RPMI8226 (cell line): ENCODE results near the gene APBA1.
"Not testable (repeated sequence)": the region's sequence is repeated elsewhere in the genome, so short reads cannot be mapped to it uniquely, and the experiment has no call there.

Experiments used
- DNase-seq: peaks from one replicate; pipeline ENCODE4 v3.0.0-alpha.2; 2015

APBA1 gene

GRCh38 chr9:69470186-69470977, 201.8 kb downstream of the APBA1 start:
- DNase-seq: no peak

GRCh38 chr9:69469136-69469535, 203.0 kb downstream of the APBA1 start:
- no peak for DNase-seq

DNA sequence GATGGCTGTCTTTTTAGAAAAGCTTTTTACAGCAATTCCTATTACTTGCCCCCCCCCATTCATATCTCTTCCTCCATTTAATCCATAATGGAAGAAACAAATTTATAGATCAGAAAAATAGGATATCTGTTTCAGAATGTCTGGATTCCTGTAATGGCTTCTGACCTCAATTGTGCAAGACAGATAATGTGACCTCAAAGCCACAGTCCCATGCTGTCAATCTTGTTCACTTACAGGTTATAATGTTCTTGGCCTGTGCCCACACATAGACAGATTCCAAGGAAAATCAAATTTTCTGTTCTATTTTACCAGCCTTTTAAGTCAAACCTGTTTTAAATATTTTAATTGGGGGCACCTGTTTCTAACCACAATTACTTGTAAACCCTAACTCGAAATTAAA, 203.8 kb downstream of the APBA1 start:
- no peak for DNase-seq

- no peak for DNase-seq
Observed at GRCh38 chr9:69466151-69466550, 206.0 kb downstream of the APBA1 start.

- no peak for DNase-seq
Observed at GRCh38 chr9:69465473-69465872, 206.7 kb downstream of the APBA1 start.

DNA sequence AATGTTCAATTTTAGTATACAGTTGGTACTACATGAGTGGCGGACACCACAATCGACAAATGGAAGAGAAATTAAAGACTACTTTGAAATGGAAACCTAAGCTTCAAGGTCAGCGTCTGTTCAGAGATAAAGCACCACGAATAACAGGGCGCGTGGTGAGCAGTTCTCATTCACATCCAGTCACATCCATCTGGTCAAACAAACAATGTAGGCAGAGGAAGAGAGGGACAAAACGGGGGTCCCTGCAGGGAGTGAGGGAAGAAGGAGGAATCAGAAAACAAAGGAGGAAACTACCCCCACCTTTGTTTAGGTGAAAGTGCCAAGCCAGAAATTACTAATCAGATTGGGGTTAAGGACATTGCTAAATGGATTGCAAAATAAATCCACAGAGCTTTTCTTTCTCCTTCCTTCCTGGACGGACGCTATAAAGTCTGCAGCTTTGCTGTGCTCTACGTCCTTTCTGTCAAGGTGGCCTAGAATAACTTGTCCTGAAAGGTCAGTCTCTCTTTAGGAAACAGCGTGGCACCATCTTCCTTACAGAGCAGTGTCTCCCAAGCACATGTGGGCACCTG, 208.6 kb downstream of the APBA1 start:
- no peak for DNase-seq

DNA sequence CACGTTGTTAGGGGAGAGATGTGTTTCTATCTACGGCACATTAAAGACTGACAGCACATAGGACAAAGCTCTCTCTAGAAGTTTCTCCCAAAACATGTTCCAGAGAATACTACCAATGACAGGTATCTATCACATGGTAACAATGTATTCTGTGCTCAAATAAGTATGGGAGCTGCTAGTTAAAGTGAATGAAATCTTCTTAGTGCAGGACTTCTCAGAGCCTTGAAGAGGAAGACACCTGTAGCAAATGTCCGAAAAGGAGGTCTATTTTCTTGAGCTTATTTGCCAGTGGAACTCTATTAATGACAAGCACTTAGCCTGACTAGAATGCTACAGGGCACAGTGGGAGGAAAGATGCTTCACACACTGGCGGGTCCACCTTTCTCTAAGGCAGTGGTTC, 209.8 kb downstream of the APBA1 start:
- DNase-seq: no peak

- no peak for DNase-seq
Observed at GRCh38 chr9:69461103-69461887, 210.9 kb downstream of the APBA1 start.

GRCh38 chr9:69460012-69460411, 212.2 kb downstream of the APBA1 start:
- no peak for DNase-seq

DNA sequence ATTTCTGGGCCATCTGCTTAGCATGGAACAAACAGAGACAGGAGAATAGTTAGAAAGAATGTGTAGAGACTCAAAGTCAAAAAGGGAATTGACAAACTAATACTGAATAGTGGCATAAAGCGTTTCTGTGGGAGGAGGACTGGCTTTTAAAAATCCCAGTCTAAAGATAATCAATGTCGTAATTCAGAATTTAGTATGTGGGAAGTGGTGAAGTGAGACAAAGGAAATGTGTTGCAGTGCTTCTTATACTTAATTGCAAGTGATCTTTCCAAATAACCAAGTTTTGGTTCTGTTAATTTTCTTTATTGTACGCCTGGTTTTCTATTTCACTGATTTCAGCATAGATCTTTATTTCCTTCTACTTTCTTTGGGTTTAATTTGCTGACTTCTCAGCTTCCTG, 214.0 kb downstream of the APBA1 start:
- no peak for DNase-seq

DNA sequence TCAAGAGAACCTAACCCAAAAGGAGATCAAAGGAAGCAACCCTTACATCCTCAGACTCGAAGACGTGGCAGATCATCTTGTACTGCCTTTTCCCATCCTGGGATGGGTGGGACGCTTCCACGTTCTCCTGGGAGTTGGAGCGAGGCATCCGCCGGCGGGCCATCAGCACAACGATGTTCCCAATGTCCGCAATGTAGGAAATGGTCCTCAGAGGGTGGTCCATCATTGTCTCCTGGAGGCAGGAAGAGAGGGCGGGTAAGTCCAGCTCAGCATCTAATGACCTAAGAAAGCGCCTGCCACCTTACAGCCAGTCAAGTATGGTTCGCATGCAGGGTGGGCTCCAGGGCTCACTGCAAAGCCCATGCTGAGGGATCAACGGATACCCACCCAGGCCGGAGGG, 216.0 kb downstream of the APBA1 start:
- DNase-seq: no peak

GRCh38 chr9:69455311-69455710, 216.9 kb downstream of the APBA1 start:
- DNase-seq: no peak

GRCh38 chr9:69454321-69454720, 217.8 kb downstream of the APBA1 start:
- DNase-seq: no peak

DNA sequence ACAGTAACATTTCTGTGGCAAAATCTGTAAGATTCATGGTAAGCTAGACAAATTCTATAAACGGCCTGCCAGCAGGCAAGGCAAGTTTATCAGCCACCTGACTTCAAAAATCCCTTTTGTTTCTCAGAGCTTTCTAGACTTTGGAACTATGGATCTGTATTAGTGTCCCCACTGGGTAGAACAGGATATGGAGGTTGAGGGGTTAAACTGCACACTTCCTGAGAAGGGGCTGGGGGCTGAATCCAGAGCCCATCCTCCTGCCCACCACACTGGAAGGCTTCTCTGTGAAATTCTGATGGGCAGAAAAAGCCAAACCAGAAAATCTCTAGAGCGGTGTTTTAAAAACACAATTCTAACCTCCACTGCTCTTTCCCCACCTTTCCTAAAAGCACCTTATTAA, 218.4 kb downstream of the APBA1 start:
- no peak for DNase-seq

DNA sequence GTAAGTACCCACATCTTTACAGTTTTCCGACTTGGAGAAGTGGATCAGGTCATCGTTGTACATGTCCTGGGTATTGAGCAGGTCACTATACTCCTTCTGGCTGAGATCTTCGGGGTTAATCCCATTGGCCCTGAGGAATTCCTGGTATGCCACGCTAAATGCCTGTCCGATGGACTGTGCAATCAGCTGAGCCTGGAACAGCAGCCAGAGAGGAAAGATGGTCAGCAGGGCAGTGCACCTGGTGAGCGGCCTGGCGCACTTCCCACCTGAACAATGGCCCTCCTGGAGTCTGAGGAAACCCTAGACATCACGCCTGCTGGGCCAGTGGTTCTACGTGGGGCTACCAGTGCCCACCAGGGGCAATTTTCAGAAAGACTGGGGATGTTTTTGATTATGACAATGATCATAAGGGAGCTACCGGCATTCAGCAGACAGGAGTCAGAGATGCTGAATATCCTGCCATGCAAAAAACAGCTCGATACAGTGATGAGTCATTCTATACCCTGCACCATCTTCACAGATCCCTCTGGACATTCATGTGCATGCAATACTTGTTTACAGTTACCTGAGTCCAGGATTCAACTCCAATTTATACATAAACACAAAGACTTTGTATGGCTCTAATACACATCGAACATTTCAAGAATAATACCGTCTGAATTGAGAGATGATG, 219.9 kb downstream of the APBA1 start:
- DNase-seq: no peak

- DNase-seq: no peak
Observed at GRCh38 chr9:69446496-69446895, 225.7 kb downstream of the APBA1 start.

GRCh38 chr9:69445251-69445650, 226.9 kb downstream of the APBA1 start:
- DNase-seq: no peak

GRCh38 chr9:69444791-69445190, 227.4 kb downstream of the APBA1 start:
- DNase-seq: no peak

DNA sequence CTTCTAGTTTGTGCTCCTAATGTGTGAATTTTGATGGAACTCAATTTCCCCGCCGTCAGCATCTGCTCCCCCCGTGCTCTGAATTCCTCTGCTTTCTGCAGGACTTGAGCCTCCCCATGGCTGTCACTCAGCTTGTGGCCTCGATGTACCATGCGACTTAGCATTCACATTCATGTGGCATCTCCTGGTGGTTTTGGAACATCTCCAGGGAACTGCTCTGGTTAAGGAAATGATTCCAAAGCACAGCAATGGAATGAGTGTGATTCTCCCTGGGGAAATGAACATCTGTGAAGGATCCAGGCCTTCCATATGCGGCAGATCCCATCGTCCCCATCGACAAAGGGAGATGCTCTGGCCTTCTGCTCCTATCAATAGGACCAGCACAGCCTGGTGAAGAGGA, 228.2 kb downstream of the APBA1 start:
- DNase-seq: no peak

GRCh38 chr9:69443178-69443577, 229.0 kb downstream of the APBA1 start:
- peak; percentile 21 for DNase-seq

DNA sequence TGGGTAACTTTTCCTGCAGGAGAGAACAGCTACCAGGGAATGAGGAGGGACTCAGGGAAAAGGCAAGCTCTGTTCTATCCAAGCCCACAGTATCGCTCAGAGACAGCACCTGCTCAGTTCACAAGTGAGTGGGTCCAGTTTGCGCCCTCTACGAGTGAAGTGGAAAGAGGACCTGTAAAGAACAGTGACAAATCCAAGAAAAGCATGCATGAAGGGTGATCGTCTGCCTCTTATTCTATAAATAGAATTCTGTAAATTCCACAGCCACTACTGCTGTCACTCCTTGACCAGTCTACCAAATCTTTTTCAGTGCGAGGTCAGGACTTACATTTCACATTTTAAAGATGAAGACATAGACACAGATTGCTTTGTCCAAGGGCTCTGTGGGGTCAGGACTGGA, 229.7 kb downstream of the APBA1 start:
- no peak for DNase-seq

DNA sequence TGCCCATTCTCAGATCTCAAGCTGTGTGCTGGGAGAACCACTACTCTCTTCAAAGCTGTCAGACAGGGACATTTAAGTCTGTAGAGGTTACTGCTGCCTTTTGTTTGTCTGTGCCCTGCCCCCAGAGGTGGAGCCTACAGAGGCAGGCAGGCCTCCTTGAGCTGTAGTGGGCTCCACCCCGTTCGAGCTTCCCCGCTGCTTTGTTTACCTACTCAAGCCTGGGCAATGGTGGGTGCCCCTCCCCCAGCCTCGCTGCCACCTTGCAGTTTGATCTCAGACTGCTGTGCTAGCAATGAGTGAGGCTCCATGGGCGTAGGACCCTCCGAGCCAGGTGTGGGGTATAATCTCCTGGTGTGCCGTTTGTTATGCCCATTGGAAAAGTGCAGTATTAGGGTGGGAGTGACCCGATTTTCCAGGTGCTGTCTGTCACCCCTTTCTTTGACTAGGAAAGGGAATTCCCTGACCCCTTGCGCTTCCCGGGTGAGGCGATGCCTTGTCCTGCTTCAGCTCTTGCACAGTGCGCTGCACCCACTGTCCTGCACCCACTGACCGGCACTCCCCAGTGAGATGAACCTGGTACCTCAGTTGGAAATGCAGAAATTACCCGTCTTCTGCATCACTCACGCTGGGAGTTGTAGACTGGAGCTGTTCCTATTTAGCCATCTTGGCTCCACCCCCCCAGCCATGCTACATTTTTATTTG, 231.8 kb downstream of the APBA1 start:
- not testable (repeated sequence) for DNase-seq

GRCh38 chr9:69439654-69440053, 232.5 kb downstream of the APBA1 start:
- not testable (repeated sequence) for DNase-seq
